HEK293 (cell line): Measurements from ENCODE around the gene COBL.

Experiments used
- CTCF ChIA-PET: fragments of 350-600 bp; formaldehyde crosslinking; extraction: SDS; loops from one replicate; lab custom pipeline; 2021; ENCODE audit warnings: antibody characterized with exemption; lab: Yijun Ruan, JAX
- POLR2A ChIA-PET: fragments of 300-600 bp; formaldehyde crosslinking; extraction: SDS; loops from one replicate; lab custom pipeline; 2020; ENCODE audit warnings: antibody characterized with exemption, inconsistent platforms; lab: Yijun Ruan, JAX
- H3K27ac ChIP-seq: fragments of 200-500 bp; sonication (Bioruptor generic); 2 replicates; pipeline ENCODE4 v1.5.1; 2014; ENCODE audit warnings: low read depth, low read length, control low read depth, inconsistent platforms; ENCODE audit errors: extremely low read depth
- H3K36me3 ChIP-seq, 2 experiments: fragments of 200-500 bp in 1 of 2; sonication (Bioruptor generic) in 1 of 2; 1 replicate in 1 of 2; 2 replicates in 1 of 2; pipeline ENCODE4 v1.5.1; 2014 to 2017; ENCODE audit warnings: inconsistent platforms in 2 of 2, low read length in 2 of 2; ENCODE audit not compliant: control insufficient read depth in 2 of 2, insufficient read depth in 1 of 2
- H3K4me1 ChIP-seq: fragments of 200-500 bp; sonication (Bioruptor generic); 2 replicates; pipeline ENCODE4 v1.5.1; 2014; ENCODE audit warnings: mild to moderate bottlenecking, low read length, inconsistent platforms; ENCODE audit not compliant: control insufficient read depth, insufficient read depth
- H3K4me3 ChIP-seq: 2 replicates; pipeline ENCODE4 v1.5.1; 2011; ENCODE audit warnings: low read depth, mild to moderate bottlenecking, control low read depth, low read length, moderate library complexity
- H3K9me3 ChIP-seq: fragments of 200-500 bp; sonication (Bioruptor generic); 2 replicates; pipeline ENCODE4 v1.5.1; 2014; ENCODE audit warnings: low read depth, low read length, inconsistent platforms; ENCODE audit not compliant: control insufficient read depth, insufficient read depth
- EGR2 ChIP-seq: fragments of 450-650 bp; formaldehyde crosslinking; IDR thresholded peaks from 2 replicates; pipeline ENCODE4 v1.5.1; 2016; ENCODE audit warnings: low read depth, missing biosample characterization, missing genetic modification characterization
- GLI2 ChIP-seq: fragments of 450-650 bp; formaldehyde crosslinking; IDR thresholded peaks from 2 replicates; pipeline ENCODE4; 2017; ENCODE audit warnings: missing biosample characterization, missing genetic modification characterization, low read depth, borderline replicate concordance
- HOXC10 ChIP-seq: sonication (generic); formaldehyde crosslinking; IDR thresholded peaks from 2 replicates; pipeline ENCODE4 v1.8.1; 2023; ENCODE audit warnings: mild to moderate bottlenecking, missing genetic modification reagents
- OVOL3 ChIP-seq: fragments of 450-650 bp; formaldehyde crosslinking; IDR thresholded peaks from 2 replicates; pipeline ENCODE4 v1.5.1; 2016; ENCODE audit warnings: missing biosample characterization, missing genetic modification characterization
- WT1 ChIP-seq: fragments of 450-650 bp; formaldehyde crosslinking; IDR thresholded peaks from 2 replicates; pipeline ENCODE4 v1.5.1; 2016; ENCODE audit warnings: missing biosample characterization, missing genetic modification characterization
- ZNF529 ChIP-seq: fragments of 450-650 bp; formaldehyde crosslinking; IDR thresholded peaks from 2 replicates; pipeline ENCODE4 v1.5.1; 2017; ENCODE audit warnings: missing genetic modification characterization, missing biosample characterization; ENCODE audit not compliant: insufficient replicate concordance
- ZNF654 ChIP-seq: fragments of 450-650 bp; formaldehyde crosslinking; IDR thresholded peaks from 2 replicates; pipeline ENCODE4 v1.5.1; 2016; ENCODE audit warnings: low read depth, missing biosample characterization, missing genetic modification characterization
- ZNF768 ChIP-seq: fragments of 450-650 bp; formaldehyde crosslinking; IDR thresholded peaks from 2 replicates; pipeline ENCODE4 v1.5.1; 2018; ENCODE audit warnings: missing biosample characterization, mild to moderate bottlenecking, missing genetic modification characterization
- ZNF830 ChIP-seq: fragments of 450-650 bp; IDR thresholded peaks from 2 replicates; pipeline ENCODE4 v1.5.0; 2018; ENCODE audit warnings: missing biosample characterization, missing genetic modification characterization, low read depth, mild to moderate bottlenecking, moderate library complexity
- TF ChIP-seq, protein P1 (sequence below): fragments of 450-650 bp; formaldehyde crosslinking; IDR thresholded peaks from 2 replicates; pipeline ENCODE4; 2016; ENCODE audit warnings: missing biosample characterization, missing genetic modification characterization
- TF ChIP-seq, protein P2 (sequence below): fragments of 450-650 bp; formaldehyde crosslinking; IDR thresholded peaks from 2 replicates; pipeline ENCODE4 v1.5.1; 2016; ENCODE audit warnings: missing biosample characterization, missing genetic modification characterization
- TF ChIP-seq, protein P3 (sequence below): fragments of 450-650 bp; formaldehyde crosslinking; IDR thresholded peaks from 2 replicates; pipeline ENCODE4 v1.5.1; 2016; ENCODE audit warnings: missing biosample characterization, missing genetic modification characterization
- TF ChIP-seq, protein P4 (sequence below): fragments of 450-650 bp; formaldehyde crosslinking; IDR thresholded peaks from 2 replicates; pipeline ENCODE4 v1.5.1; 2016; ENCODE audit warnings: missing biosample characterization, missing genetic modification characterization

COBL gene

GRCh38 chr7:51014811-51015210 lies 301.8 kb downstream of the COBL start:
- POLR2A ChIA-PET = no interaction called here
- no peaks in the 10 kb centered on the region for H3K4me1 ChIP-seq
- H3K27ac ChIP-seq = no peak overlapping the region
- CTCF ChIA-PET = no interaction called here
- TF ChIP-seq ZNF768 (tag by site-specific recombination) = no peak
- no peak for TF ChIP-seq EGR2
- TF ChIP-seq, protein P1, sequence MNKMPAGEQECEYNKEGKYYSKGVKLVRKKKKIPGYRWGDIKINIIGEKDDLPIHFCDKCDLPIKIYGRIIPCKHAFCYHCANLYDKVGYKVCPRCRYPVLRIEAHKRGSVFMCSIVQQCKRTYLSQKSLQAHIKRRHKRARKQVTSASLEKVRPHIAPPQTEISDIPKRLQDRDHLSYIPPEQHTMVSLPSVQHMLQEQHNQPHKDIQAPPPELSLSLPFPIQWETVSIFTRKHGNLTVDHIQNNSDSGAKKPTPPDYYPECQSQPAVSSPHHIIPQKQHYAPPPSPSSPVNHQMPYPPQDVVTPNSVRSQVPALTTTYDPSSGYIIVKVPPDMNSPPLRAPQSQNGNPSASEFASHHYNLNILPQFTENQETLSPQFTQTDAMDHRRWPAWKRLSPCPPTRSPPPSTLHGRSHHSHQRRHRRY (tag by site-specific recombination) = no peak
- TF ChIP-seq, protein P2, sequence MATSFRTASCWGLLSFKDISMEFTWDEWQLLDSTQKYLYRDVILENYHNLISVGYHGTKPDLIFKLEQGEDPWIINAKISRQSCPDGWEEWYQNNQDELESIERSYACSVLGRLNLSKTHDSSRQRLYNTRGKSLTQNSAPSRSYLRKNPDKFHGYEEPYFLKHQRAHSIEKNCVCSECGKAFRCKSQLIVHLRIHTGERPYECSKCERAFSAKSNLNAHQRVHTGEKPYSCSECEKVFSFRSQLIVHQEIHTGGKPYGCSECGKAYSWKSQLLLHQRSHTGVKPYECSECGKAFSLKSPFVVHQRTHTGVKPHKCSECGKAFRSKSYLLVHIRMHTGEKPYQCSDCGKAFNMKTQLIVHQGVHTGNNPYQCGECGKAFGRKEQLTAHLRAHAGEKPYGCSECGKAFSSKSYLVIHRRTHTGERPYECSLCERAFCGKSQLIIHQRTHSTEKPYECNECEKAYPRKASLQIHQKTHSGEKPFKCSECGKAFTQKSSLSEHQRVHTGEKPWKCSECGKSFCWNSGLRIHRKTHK (tag by site-specific recombination) = no peak
- no peak for TF ChIP-seq ZNF529 (tag by site-specific recombination)
- no peak for TF ChIP-seq HOXC10 (CRISPR knock-in tag)
- TF ChIP-seq, protein P3, sequence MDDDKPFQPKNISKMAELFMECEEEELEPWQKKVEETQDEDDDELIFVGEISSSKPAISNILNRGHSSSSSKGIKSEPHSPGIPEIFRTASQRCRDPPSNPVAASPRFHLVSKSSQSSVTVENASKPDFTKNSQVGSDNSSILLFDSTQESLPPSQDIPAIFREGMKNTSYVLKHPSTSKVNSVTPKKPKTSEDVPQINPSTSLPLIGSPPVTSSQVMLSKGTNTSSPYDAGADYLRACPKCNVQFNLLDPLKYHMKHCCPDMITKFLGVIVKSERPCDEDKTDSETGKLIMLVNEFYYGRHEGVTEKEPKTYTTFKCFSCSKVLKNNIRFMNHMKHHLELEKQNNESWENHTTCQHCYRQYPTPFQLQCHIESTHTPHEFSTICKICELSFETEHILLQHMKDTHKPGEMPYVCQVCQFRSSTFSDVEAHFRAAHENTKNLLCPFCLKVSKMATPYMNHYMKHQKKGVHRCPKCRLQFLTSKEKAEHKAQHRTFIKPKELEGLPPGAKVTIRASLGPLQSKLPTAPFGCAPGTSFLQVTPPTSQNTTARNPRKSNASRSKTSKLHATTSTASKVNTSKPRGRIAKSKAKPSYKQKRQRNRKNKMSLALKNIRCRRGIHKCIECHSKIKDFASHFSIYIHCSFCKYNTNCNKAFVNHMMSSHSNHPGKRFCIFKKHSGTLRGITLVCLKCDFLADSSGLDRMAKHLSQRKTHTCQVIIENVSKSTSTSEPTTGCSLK (tag by site-specific recombination) = no peak
- TF ChIP-seq, protein P4, sequence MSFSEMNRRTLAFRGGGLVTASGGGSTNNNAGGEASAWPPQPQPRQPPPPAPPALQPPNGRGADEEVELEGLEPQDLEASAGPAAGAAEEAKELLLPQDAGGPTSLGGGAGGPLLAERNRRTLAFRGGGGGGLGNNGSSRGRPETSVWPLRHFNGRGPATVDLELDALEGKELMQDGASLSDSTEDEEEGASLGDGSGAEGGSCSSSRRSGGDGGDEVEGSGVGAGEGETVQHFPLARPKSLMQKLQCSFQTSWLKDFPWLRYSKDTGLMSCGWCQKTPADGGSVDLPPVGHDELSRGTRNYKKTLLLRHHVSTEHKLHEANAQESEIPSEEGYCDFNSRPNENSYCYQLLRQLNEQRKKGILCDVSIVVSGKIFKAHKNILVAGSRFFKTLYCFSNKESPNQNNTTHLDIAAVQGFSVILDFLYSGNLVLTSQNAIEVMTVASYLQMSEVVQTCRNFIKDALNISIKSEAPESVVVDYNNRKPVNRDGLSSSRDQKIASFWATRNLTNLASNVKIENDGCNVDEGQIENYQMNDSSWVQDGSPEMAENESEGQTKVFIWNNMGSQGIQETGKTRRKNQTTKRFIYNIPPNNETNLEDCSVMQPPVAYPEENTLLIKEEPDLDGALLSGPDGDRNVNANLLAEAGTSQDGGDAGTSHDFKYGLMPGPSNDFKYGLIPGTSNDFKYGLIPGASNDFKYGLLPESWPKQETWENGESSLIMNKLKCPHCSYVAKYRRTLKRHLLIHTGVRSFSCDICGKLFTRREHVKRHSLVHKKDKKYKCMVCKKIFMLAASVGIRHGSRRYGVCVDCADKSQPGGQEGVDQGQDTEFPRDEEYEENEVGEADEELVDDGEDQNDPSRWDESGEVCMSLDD (tag by site-specific recombination) = no peak
- H3K4me3 ChIP-seq = no peak overlapping the region
- no peaks in the 10 kb centered on the region for H3K36me3 ChIP-seq
- no peaks in the 10 kb centered on the region for H3K9me3 ChIP-seq

DNA sequence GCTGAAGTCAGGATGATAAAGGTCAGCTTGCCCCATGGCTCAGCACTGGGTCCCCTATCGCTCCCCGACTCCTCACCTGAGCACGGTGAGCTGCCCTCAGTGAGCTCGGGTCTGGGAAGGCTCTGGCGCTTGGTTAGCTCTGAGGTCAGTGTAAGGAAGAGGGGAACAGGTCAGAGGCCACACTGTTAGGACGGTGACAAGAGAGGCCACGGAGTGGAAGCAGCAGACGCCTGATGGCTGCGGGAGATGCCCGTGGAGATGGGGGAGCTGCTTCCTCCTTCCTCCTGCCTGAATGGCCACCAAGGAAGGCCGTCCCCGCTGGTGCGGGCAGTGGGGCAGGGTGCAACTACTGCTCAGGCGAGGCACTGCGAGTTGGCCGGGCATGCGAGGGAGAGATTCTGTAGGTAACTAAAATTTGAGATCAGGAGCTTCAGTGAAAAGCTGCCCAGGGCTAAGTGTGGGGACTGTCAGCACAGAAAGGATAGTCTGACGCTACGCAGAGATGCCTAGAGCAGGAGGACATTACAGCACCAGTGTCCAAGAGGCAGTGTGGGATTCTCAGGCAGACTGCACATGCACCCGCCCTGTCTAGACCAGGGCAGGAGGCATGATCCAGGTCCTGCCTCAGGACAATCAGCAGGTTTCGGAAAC lies 302.6 kb downstream of the COBL start:
- ChIA-PET POLR2A (no interaction called here), CTCF (no interaction called here)
- Histone ChIP-seq H3K4me3 (no peak overlapping the region), H3K9me3 (no peaks in the 10 kb centered on the region), H3K36me3 (no peaks in the 10 kb centered on the region), H3K27ac (no peak overlapping the region), H3K4me1 (no peaks in the 10 kb centered on the region)
- no peak for TF ChIP-seq WT1 (tag by site-specific recombination)
- no peak for TF ChIP-seq ZNF654 (tag by site-specific recombination)
- no peak for TF ChIP-seq ZNF830 (tag by site-specific recombination)
- no peak for TF ChIP-seq GLI2 (tag by site-specific recombination)
- TF ChIP-seq OVOL3 (tag by site-specific recombination) = no peak
